GM18520 (cell line): ENCODE results near the gene MTMR2.

Experiments used
- ATAC-seq: cut with Tn5 transposase; IDR thresholded peaks from one replicate; pipeline ENCODE4 v1.9.1; 2021; ENCODE audit not compliant: unreplicated experiment

Gene MTMR2

GRCh38 chr11:95918720-95919119 lies 5.2 kb downstream of the MTMR2 start:
- ATAC-seq: no peak

DNA sequence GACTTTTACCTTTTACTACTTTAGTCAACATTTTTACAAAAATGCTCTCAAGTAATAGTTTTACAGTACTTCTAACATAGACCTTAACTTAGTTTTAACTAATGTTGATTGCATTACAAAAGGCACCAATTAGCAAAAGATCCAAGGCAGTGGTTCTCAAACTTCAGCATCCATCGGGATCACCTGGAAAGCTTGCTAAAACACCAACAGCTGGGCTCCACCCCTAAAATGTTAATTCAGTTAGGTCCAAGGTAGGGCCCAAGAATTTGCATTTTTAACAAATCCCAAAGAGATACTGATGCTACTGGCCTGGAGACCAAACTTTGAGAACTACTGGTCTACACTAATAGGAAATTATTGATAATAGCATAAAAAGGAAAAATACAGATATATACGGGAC lies 5.9 kb downstream of the MTMR2 start:
- no peak for ATAC-seq

DNA sequence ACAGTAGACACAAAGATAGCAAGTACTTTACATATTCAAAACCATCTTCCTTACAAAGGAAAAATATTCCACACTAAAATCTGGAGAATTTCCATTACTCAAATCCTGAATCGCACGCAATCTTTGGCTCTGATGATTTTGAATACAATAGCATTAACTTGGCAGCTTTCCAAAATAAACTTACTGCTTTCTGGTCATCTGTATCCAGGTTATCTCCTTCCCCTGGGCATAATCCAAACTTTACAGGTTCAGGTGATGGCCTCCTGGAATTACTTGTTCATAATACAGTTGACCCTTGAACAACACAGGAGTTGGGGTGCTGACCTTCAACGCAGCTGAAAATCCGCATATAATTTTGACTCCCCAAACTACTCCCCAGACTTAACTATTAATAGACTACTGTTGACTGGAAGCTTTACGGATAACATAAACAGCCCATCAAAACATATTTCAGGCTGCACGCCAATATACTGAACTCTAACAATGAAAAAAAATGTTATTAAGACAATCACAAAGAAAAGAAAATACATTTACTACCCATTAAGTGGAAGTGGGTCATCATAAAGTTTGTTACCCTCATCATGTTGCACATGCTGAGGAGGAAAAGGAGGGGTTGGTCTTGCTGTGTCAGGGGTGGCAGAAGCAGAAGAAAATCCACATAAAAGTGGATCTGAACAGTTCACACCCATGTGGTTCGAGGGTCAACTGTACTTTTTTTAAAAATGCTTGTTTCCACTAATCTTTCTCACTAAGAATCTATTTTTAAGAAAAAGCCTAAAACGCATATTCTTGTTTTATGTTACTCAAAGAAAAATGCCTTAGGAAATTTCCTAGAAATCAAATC lies 6.5 kb downstream of the MTMR2 start:
- ATAC-seq: no peak

- ATAC-seq: no peak
Measured at GRCh38 chr11:95916049-95916448, 7.9 kb downstream of the MTMR2 start.

- ATAC-seq: no peak
Measured at GRCh38 chr11:95915051-95915450, 8.9 kb downstream of the MTMR2 start.

DNA sequence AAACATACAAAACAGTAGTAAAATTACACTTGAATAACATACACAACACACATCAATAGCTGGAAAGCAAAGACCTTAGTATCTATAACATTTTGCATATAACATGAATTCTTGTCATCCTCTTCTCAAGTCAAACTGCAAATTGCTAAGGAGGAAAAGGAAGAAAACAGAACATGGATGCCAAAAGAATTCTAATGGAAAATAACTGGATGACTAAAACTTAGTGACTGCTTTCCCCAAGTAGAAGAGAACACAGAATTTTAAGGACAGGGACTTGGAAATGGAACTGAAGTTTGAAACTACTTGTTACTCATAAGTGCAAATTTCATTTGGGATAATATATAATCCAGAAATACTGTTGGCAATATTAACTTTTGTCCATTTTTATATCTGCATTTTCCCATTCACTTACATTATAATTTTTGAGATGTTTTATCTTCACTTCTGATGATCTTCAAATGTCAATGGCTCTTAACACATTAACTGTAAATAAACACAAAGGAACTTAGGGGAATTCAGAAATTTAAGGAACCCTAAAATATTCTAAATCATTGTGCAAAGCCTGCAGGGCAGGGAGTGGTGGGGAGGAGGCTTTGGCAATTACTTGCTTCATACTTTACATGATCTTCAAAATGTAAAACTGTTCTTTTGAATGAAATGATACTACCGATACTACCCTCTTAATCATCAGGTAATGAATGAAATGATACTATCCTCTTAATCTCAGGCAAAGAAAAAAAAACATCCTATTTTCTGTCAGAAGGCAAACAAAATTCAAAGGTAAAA lies 9.9 kb downstream of the MTMR2 start:
- no peak for ATAC-seq

DNA sequence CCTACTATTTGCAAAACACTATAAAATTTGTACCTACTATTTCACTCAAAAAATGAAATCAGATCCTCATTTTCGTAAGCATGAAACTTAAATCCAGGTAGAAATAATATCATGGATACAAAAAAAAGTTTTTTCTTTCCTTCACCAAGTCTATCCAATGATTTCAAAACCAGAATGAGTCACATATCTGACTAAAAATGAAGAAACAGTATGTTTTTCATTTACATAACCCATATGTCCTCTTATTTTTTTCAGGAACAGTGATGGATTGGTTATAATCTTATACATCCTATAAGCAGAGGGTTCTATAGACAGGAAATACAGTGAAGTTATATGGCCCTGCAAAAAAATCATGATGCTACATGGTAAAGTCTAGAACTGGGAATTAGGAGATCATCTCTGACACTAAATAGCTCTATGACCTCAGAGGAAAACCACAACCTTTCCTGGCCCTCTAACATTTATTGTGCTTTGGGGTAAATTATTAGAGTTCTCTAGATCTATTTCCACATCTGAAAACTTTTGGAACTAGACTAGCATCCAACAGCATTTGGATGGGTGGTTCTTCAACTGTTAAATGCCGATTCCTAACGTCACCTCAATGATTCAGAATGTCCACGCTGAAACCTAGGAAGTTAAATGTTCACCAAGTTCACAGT lies 10.9 kb downstream of the MTMR2 start:
- no peak for ATAC-seq

- ATAC-seq: no peak
Measured at GRCh38 chr11:95911369-95911759, 12.5 kb downstream of the MTMR2 start.

DNA sequence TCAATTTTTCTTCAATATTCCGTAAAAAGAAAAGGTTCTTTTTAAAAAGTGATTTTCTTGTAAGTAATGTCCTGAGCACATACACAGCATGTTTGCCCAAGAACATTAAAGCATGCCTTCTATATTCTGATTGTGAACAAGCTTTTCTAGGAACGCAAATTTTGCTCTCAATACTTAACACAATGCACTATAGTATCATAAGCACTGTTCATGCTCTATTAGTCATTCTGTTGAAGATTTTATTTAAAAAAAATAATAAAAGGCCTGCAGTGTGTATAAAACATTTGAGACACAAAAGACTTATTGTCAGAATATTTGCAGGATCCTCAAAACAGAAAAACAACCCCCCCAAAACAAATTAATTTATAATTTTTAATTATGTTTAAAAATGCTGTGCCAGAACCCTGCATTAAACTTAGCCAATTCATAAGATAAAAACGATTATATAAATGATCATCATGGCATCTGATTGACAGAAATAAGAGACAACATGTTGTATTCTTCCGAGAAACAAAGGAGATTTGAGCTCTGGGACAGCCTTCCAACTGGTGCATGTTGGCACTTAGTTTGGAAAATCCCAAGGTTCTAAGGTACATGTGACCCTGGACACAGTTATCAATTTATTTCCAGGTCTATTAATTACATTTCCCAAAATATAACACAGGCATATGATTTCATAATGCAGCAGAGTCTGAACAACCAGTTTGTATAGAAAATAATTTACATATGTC lies 13.1 kb downstream of the MTMR2 start:
- no peak for ATAC-seq

GRCh38 chr11:95908826-95909225 lies 15.1 kb downstream of the MTMR2 start:
- no peak for ATAC-seq

DNA sequence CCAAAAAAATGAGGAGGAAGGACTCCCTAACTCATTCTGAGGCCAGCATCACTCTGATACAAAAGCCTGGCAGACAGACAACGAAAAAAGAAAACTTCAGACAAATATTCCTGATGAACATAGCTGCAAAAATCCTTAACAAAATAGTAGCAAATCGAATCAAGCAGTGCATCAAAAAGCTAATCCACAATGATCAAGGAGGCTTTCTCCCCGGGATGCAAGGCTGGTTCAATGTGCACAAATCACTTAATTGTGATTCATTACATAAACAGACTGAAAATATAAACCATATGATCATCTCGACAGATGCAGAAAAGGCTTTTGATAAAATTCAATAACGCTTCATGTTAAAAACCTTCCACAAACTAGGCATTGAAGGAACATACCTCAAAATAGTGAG lies 16.4 kb downstream of the MTMR2 start:
- ATAC-seq: no peak

GRCh38 chr11:95904009-95904650 lies 19.8 kb downstream of the MTMR2 start:
- no peak for ATAC-seq

GRCh38 chr11:95898782-95899181 lies 25.1 kb downstream of the MTMR2 start:
- no peak for ATAC-seq

- no peak for ATAC-seq
Measured at GRCh38 chr11:95897731-95898130, 26.2 kb downstream of the MTMR2 start.

DNA sequence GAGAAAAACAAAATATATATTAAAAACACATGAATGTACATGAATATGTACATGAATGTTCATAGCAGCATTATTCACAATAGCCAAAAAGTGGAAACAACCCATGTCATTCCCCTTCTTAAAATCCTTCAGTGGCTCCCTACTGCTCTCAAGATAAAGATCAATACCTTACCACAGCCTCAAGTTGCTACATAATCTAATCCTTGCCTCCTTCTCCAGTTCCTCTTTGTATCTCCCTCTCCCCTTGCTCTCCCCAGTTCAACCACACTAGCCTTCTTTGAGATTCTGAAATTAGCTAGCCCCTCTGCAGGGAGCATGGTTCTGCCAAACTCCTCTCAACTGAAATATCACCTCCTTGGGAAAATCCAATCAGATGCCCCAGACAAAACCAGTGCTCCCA lies 28.1 kb downstream of the MTMR2 start:
- ATAC-seq: no peak

DNA sequence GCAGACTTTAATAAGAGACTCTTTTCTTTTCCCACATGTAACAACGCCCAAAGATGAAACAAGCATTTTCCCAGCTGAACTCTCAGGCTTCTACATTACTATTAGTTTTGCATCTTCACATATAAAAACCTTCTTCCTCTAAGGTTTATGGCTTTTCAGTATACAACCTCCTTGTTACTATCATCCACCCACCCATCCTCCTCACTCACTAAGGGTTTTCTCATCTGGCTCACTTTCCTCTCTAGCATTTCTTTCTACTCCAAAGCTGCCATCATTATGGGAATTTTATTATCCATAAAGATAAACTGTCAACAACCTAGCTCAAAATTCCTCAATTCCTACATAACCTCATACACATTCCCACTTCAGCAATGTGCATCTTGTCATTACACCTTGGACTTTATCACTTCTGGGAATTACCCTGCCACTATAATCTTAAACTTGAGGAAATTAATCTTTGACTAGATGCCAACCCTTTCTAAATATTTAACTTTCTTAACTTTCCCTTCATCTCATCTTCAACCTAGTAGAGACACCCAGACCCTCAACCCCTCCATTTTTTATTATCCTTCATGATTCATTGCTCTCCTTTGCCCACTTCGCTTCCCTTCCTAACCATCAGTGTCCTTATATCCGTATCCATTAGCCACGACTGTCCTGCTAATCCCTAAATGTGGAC lies 30.9 kb downstream of the MTMR2 start:
- ATAC-seq: no peak

DNA sequence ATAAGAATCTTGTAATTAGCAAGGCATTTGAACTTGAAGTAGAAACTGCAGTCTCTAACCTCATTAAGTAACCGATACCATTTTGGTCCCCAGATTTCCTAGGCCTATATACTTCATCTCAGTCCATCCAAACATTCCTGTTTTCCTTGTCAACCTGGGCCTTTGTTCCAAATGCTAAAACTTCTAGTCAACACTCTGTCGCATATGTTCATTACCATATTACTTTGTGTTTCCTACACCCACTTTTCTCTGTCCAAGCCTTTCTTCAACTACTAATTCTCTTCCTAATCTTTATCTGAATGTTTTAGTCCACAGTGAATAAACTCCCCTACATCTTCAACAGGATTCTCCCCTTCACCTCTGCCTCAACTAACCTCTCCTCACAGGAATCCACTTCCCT lies 31.4 kb downstream of the MTMR2 start:
- ATAC-seq: no peak

DNA sequence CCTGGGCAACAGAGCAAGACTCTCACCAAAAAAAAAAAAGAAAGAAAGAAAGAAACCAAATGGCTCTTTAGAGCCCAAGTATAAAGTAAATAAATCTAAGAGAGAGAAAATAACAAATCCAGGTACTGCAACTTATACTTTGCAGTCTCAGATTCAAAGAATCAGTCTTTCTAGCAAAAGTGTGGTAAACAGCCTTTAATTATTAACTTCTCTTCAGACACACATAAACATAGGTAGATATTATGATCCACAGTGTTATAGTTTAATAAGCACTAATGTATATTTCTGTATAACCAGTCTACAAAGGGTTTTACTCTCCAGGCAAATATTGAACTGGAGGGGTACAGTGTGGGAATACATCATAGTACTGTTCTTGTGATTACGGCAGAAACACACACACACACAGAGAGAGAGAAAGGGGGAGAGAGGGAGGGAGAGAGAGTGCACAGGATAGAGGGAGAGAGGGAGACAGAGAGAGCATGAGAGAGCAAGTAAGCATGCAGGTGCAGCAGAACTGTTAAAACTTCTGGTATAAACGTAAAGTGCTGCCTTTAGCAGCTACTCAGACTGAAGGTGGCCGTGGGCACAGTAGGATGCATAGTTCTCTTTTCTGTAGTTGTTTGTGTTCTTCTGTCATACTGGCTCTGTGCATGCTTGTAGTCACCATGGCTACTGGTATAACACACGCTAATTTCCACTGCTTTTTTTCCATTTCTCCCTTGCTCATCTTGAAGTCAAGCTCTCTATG lies 32.3 kb downstream of the MTMR2 start:
- ATAC-seq: no peak

- ATAC-seq: no peak
Measured at GRCh38 chr11:95888852-95889251, 35.1 kb downstream of the MTMR2 start.
